ENCODE results near the gene GRP. TPM values are rescaled to one million over a fixed set of nuclear protein-coding genes. Genes with fewer than 3 reads are reported as not detected.

The GRP gene
- total and polyA plus RNA-seq, 10 of the 15 experiments (the other 5 are each of a cell fraction or from before 2014, with no cell fraction given), result not detected

DNA sequence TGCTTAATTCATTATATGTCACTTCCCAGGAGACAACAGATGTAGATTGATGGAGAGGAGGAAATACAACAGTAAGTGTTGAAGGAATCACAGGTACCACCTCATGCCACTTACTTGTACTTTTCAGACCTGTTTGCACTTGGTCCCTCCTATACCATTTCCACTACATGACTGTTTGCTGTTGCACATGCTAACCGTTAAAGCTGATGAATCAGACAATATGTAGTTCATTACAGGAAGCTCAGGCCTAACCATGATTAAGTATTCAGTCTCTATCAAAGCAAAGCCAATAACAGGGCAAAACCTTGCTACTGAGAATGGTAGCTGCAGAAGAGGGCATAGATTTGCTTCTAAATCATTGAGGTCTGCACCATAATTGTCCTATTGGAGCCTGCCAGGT, 30.2 kb upstream of the GRP start:
- ChIA-PET RAD21 (ENCODE audit: unreplicated experiment) (no interaction called here), POLR2A (no interaction called here), CTCF (no interaction called here), SMC1A (ENCODE audit: uncharacterized antibody, unreplicated experiment) (no interaction called here)
- 0% methylated on average over 1 of the region's 1 CpG for WGBS (ENCODE audit: insufficient coverage, insufficient replicate concordance, low lambda C conversion rate, missing lambda C conversion rate)
- no peaks in the 10 kb centered on the region for H3K27me3 ChIP-seq (replicated peaks in 1 of 2; ENCODE audit: control insufficient read depth in 2 of 2, insufficient read depth in 2 of 2, low read length in 1 of 2)
- no peak overlapping the region for H3K9ac ChIP-seq (ENCODE audit: control insufficient read depth, insufficient read depth, low read length)
- H3K9me3 ChIP-seq (replicated peaks; ENCODE audit: control insufficient read depth, insufficient read depth, low read length), result no peaks in the 10 kb centered on the region; the same call in 2 of the 3 replicates
- in situ Hi-C loops (cut with MboI) (no loop called here), intact Hi-C loops (cut with micrococcal nuclease; ENCODE audit: unreplicated experiment) (no loop called here)
- FAIRE-seq (no peak), DNase-seq (ENCODE audit: low read depth, low spot score) (no peak), ATAC-seq (no peak)
- H3K4me3 ChIP-seq, result no peak overlapping the region
- H2AFZ ChIP-seq (ENCODE audit: control insufficient read depth, low read depth, low read length), result no peak overlapping the region
- TF ChIP-seq SMC3 (IDR thresholded peaks at IDR 0.05; ENCODE audit: borderline replicate concordance, low read length) (no peak), ASH2L (IDR thresholded peaks at IDR 0.05; ENCODE audit: borderline replicate concordance, low read depth) (no peak), RAD51 (IDR thresholded peaks at IDR 0.05) (no peak), CHD4 (IDR thresholded peaks at IDR 0.05) (no peak), MYB (IDR thresholded peaks at IDR 0.05; ENCODE audit: borderline replicate concordance, low read depth, low read length) (no peak)
- H3K4me2 ChIP-seq (ENCODE audit: control insufficient read depth, insufficient read depth), result no peak overlapping the region
- no peaks in the 10 kb centered on the region for H4K20me1 ChIP-seq (ENCODE audit: control insufficient read depth, insufficient read depth)
- no peaks in the 10 kb centered on the region for H3K36me3 ChIP-seq (ENCODE audit: control insufficient read depth in 2 of 2, insufficient read depth in 2 of 2, low read length in 1 of 2)
- no peaks in the 10 kb centered on the region for H3K4me1 ChIP-seq (ENCODE audit: control insufficient read depth, insufficient read depth, low read length)
- BruUV-seq (replicated peaks), result no TSS peak
- no peaks in the 10 kb centered on the region for H3K79me2 ChIP-seq (ENCODE audit: control insufficient read depth, insufficient read depth, low read length)
- H3K27ac ChIP-seq (ENCODE audit: control insufficient read depth, insufficient read depth), result no peak overlapping the region

DNA sequence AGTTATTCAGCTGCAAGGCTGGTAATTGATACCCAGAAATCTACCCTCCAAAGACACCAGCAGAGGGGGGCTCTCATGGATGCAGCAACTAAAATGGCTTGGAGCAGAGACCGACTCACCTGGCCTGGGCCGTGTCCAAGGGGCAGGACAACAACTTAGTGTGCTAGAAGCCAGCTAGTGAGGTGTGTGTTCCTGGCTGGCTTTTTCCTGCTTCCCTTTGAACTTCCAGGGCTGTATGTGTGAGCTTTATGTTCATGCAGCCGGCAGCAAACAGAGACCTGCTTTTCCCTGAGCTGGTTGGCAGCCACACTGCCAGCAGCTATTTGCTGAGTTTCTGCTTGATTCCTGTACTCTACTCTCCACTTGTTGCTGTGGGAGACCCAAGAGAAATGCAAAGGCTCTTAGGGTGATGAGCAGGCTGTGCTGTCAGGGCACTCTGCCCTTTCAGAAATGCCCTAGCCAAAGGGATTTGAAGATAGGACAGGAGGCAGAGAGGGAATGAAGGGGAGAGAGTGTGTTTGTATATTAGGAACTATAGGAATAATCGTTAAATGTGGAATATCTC, 23.7 kb upstream of the GRP start:
- intact Hi-C loops (cut with micrococcal nuclease; ENCODE audit: unreplicated experiment), result no loop called here
- FAIRE-seq, result no peak

More for the DNA sequence above, 23.7 kb upstream of the GRP start:
- H4K20me1 ChIP-seq (ENCODE audit: control insufficient read depth, insufficient read depth), result no peaks in the 10 kb centered on the region
- no TSS peak for BruUV-seq (replicated peaks)
- SMC1A ChIA-PET (ENCODE audit: uncharacterized antibody, unreplicated experiment), result no interaction called here
- no peak overlapping the region for H3K4me2 ChIP-seq (ENCODE audit: control insufficient read depth, insufficient read depth)
- H3K9ac ChIP-seq (ENCODE audit: control insufficient read depth, insufficient read depth, low read length), result no peak overlapping the region
- no peak for DNase-seq (ENCODE audit: low read depth, low spot score)
- H3K27ac ChIP-seq (ENCODE audit: control insufficient read depth, insufficient read depth), result no peak overlapping the region
- H3K4me1 ChIP-seq (ENCODE audit: control insufficient read depth, insufficient read depth, low read length), result no peaks in the 10 kb centered on the region
- H3K79me2 ChIP-seq (ENCODE audit: control insufficient read depth, insufficient read depth, low read length), result no peaks in the 10 kb centered on the region
- CTCF ChIA-PET, result no interaction called here
- RAD21 ChIA-PET (ENCODE audit: unreplicated experiment), result interaction anchor here (1.1 kb wide), 1 partner anchor 19 kb away, joined by 3 read pairs; no protein-coding TSS in a partner anchor
- in situ Hi-C loops (cut with MboI), result no loop called here
- no peak for TF ChIP-seq CBX5 (IDR thresholded peaks at IDR 0.05; ENCODE audit: low read depth)
- no peak overlapping the region for H3K4me3 ChIP-seq
- H3K27me3 ChIP-seq (replicated peaks in 1 of 2; ENCODE audit: control insufficient read depth in 2 of 2, insufficient read depth in 2 of 2, low read length in 1 of 2), result no peaks in the 10 kb centered on the region
- POLR2A ChIA-PET, result no interaction called here
- H3K36me3 ChIP-seq (ENCODE audit: control insufficient read depth in 2 of 2, insufficient read depth in 2 of 2, low read length in 1 of 2), result no peaks in the 10 kb centered on the region
- ATAC-seq, result no peak
- H3K9me3 ChIP-seq (replicated peaks; ENCODE audit: control insufficient read depth, insufficient read depth, low read length), result no peaks in the 10 kb centered on the region
- H2AFZ ChIP-seq (ENCODE audit: control insufficient read depth, low read depth, low read length), result no peak overlapping the region
- 8% methylated on average over 4 of the region's 4 CpGs for WGBS (ENCODE audit: insufficient coverage, insufficient replicate concordance, low lambda C conversion rate, missing lambda C conversion rate)
